Stimulated activated CD8-positive, alpha-beta memory T cell treated with anti-CD3 and anti-CD28 coated beads, Interleukin-15, amount 100 ng/mL, for 48 hours (primary cell): ENCODE measurements around the gene LRRC56.
"Not testable (repeated sequence)": the region's sequence is repeated elsewhere in the genome, so short reads cannot be mapped to it uniquely, and the experiment has no call there.

Experiments
- DNase-seq, 2 donors: peaks; one replicate each; pipeline ENCODE4 v3.0.0-alpha.2; 2020; ENCODE audit warnings: low read depth in 2 of 2

The LRRC56 gene

DNA sequence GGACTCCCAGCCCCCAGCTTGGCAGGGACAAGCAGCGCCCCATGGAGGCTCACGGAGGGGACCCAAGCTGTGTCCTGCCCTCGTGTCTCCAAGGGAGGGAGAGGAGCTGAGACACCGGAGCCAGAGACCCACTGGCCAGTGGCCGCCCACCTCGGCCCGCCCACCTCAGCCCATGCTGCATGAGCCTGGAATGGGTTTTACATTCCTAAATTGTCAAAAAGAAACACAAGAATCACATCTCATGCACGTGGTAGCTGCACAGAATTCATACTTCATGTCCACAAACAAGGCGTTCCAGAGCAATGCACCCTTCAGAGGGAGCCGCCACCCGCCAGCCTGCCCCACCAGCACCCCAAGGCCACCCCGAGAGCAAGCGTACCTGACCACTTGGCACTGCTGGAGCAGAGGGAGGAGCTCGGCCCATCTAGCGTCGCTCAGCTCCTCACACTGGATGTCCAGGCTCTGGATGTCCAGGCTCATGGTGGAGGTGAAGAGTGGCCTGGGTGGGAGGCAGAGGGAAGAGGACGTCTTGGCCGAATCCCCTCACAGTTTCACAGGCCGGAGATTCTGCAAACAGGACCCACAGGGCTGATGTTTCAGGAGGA lies 35.5 kb upstream of the LRRC56 start:
- DNase-seq: no peak

DNA sequence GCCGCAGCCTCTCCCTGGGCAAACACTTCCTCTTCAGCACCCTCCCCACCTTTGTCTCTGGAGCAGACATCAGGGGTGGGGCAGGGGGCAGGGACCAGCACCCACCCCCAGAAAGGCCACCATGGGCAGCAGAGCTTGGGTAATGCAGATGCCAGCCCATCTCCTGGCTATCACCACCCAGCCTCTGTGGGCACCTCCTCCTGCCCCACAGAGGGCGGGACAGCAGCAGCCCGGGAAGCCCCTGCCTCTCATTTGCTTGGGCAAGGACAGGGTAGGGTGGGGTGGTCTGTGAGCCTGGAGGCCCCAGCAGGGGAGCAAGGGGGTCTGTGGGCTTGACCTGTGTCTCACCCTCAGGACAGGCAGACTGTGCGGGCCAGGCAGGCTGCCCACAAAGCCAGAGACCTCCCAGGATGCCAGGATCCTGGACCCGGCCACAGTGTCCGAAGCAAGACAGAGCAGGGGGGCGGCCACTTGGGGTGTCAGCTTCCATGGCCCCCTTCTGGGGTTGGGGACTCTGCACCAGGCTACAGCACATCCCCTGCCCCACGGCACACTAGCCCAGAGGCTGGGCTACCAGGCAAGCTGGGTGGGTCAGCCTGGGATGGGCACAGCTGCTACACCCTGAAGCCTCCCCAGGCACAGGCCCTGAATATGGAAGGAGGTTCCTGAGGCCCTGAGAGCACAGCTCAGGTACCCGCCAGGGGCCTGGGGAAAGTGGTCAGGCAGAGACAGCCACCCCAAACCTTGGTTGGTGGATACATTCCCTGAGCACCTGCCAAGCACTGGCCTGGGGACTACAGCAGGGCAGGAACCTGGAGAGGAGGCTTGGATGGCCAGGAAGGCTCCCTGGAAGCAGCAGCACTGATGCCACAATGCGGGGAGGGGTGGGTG lies 34.8 kb upstream of the LRRC56 start:
- DNase-seq: no peak

DNA sequence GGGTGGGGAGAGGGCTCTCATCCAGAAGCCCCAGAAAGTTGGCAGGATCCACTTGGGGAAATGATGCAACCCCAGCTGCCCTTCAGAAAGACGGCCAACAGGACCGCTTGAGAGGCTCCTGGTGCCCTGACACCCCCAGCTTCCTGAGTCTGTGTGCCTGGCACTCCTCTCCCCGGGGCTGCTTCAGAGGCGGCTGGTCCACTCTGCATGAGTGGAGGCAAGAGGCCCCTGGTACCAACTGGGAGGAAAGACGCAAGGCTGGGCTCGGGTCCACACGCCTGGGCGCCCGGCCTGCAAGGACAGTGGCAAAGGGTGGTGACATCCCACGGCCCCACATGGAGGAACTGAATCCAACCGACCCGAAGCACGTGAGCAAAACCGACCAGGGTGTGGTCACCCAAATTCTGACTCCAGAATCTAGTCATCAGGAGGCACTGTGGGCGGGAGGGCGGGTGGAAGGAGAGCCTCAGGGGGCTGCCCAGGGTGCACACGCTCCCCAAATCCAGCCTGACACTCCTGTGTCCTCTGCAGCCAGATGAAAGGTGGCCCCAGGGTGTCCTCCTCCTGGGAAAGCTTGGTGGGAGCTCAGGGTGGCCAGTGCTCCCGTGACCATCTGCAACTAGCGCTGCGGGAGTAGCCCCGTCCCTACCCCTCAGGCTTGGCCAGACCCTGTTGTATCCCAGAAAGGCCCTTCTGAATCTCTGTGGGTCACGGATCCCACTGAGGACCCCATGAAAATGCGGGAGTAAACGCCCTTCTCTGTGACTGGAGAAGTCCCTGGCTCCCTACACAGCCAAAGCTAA lies 33.9 kb upstream of the LRRC56 start:
- peak in 1 of 2 donors; percentile 14 for DNase-seq

DNA sequence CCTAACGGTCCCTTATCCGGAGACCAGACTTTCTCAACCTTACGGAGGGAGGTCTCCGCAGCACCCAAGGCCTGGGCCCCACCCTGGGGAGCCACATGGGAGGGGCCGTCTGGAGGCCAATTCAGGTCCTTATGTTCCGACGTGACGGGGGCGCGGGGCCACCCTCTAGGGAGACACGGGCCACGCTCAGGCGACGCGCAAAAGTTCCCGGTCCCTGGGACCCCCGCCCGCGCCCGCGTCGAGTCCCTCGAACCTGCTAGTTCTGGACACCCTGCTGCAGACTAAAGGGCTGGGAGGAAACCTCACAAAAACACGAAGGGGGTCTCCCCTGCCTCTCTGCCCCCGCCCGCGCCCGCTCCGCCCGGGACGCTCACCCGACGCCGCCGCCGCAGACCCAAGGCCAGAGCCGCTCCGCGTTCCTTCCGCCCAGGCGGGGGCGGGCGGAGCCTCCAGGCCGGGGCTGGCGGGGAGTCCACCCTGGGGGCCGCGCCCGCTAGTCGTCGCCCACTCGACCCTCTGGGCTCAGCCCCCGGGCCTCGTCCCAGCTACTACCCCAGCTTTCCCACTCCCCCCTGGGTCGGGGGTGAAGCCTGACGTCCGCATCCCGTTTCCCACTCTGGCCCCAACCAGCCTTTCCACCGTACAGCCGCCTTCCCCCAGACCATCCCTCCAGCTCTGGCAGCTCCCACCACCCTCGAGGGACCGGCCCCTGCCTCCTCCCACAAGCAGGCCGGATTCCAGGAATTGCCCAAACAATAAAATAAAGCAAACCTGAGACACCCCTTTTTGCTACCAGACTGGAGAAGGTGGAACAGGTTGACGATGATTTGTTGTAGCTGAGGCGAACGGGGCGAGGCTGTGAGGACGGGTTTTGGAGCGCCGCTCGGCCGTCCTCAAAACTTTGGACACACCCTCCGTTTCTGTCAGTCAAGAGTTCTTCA lies 33.0 kb upstream of the LRRC56 start:
- peak in 1 of 2 donors; percentile 14 for DNase-seq

DNA sequence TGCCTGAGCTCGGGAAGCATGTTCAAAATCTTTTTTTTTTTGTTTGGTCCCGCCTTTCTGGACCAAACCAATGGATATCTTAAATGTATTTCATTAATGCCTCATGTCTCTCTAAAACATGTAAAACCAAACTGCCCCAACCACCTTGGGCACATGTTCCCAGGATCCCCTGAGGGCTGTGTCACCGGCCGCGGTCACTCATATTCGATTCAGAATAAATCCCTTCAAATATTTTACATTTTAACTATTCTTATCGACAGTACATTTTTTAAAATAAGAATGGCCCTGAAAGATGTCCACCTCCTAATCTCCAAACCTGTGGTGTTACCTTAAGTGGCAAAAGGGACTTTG lies 32.4 kb upstream of the LRRC56 start:
- no peak for DNase-seq

DNA sequence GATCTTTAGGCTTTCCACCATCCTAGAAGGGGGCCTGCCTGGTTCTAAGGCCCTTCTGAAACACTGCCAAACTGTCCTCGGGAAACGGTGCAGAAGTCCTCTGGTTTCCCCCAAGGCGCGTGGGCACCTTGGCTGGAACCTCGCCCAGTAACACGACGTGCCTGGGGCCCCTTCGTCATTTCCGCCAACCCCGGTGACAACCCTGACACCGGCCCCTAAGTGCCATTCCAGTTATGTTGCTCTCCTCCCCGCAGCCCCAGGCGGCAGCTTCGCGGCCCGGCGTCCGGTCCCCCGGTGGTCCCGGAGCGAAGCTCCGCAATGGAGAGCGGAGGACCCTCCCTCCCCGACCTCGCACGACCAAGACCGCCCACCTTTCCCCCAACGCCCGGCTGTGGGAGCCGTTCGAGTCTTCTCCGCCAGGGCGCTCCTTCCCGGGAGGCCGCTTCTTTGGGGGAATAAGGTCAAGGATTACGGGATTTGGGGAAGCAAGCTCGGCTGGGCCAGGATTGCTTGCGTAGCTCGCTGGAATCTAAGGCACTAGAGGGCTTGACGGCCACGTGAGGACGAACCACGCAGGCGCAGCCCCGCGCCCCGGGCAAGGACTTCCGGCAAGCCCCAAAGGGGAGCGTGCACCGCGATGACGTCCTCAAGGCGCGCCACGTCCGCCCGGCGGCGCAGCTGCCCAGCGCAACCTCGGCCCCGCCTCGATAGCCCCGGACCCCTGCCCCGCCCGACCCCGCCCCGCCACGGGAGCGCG lies 30.9 kb upstream of the LRRC56 start:
- peak; percentile 96 to 98 for DNase-seq

DNA sequence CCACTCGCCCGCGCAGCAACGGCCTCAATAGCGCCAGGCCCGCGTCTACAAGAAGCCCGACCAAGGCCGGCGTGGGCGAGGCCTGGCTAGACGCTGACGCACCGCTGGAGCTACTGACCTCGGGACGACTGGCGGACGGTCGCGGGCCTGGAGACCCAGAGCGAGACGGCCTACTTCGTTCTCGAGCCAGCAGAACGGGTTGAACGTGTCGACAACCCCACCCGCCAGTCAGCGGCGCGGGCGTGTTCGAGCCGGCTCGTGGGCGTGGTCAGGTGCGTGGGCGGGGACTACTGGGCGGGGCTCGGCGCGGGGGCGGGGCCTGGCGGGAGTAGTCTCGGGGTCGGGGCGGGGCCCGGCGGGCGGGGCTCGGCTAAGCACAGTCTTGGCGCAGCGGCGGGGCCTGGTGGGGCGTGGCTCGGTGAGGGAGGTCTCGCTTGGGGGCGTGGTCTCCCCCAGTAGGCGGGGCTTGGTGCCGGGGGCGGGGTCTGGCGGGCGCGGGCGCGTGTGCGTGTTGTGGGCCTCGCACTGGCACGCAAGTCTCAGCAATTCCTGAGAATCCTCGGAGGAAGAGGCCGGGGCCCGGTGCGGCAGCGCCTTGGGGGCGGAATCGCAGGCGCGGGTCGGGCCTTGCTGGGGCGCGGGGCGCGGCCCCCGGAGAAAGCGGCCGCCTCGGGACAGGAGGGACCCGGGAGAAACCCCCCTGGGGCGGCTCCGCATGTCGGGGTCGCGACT lies 30.2 kb upstream of the LRRC56 start, which contains the start of gene RNH1:
Gene RNH1, minus strand, starts transcription at position 248 of the 732 bp plus-strand sequence. CDS start 5,080 bp downstream, outside the sequence.
- DNase-seq: peak; percentile 97 to 99

DNA sequence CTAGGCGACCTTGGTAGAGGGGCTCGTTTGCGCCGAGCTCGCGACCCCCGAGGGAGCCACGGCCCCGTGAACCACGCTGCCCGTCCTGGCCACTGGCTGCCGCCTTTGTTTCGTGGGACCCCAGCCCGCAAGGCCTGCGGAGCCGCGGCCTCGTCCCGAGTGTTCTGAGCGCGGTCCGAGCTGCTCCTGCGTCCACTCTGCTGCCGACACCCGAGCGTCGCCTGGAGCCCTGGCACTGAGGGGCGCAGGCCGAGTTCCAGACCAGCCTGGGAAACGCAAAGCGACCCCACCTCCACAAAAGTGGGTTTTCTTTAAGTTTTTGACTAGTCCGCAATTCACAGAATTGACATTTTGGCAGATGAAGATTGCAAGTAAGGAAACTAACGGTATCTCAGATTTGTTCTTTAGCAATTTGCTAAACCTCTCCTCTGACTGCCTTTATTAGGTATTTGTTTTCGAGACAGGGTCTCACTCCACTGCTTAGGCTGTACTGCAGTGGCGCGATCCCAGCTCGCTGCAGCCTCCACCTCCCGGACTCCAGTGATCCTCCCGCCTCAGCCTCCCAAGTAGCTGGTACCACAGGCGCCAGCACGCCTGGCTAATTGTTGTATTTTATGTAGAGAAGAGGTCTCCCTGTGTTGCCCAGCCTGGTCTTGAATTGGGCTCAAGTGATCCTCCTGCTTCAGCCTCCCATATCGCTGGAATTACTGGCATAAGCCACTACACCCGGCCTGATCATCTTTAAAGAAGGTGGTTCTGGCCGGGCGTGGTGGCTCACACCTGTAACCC lies 29.4 kb upstream of the LRRC56 start:
- no peak for DNase-seq

DNA sequence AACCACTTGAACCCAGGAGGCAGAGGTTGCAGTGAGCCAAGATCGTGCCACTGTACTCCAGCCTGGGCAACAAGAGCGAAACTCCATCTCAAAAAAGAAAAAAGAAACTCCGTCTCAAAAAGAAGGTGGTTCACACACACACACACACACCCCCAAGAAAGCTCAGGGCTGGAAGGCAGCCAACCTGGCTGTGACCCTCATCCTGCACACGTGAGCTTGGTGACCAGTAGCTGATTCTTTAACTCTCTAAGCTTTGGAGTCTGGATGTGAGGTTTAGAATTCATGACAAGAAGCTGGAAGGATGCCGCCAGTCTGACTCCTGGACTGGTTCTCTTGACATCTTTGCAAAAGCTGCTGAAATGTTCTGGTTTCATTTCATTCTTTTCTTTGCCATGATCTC lies 28.4 kb upstream of the LRRC56 start:
- no peak for DNase-seq

DNA sequence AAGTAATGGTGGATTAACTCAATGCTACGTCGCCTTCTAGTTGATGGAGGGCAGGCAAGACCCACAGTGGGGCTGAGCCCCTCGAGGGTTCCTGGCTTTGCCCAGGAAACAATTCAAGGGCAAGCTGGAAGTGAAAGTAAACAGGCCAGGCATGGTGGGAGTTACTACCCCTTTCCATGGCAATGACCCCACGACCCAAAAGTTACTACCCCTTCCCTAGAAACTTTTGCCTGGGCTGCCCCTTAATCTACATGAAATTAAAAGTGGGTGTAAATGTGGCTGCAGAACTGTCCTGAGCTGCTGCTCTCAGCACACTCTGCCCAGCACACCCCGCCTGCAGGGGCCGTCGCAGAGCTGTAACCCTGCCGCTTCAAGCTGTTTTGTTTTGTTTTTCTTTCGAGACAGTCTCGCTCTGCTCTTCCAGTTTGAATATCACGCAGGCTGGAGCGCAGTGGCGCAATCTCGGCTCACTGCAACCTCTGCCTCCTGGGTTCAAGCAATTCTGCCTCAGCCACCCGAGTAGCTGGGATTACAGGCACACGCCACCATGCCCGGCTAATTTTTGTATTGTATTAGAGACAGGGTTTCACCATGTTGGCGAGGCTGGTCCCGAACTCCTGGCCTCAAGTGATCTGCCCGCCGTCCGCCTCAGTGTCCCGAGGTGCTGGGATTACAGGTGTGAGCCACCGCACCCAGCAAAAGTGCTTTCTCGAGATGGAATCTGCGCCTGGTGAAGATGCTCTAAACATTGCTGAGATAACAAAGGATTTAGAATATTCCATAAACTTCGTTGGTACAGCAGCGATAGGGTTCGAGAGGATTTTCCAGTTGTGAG lies 24.3 kb upstream of the LRRC56 start:
- DNase-seq: no peak

DNA sequence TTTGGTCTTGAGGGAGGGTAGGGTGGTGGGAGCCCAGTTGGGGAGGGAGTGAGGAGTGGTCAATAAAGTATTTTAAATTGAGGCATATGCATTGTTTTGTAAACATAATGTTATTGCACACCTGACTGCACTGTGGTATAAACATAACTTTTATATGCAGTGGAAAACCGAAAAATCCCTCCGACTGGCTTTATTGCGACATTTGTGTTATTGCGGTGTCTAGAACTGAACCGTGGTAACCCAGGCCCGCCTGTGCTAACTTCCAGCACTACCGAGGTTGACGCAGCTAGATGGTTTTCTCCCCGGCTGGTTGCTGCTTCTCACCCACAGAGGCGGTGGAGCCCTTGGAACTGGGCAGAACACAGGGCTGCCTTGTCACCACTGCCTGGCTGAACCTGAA lies 22.7 kb upstream of the LRRC56 start:
- no peak for DNase-seq

DNA sequence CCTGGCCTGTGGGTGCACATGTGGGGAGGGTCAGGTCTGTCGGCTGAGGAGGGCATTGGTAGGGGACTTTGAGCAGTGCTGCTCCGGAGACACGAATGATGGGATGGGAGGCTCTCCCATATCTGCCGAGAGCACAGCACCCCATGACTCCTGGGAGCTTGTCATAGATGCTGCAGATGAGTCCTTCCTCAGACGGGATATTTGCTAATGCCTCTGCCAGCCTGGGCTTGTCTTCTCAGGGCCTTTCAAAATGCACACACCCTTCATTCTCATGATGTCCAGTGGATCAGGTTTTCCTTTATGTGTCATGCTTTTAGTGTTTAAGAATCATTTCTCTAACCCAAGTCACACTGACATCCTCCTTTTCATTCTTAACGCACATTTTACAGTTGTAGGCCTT lies 22.2 kb upstream of the LRRC56 start:
- DNase-seq: no peak

DNA sequence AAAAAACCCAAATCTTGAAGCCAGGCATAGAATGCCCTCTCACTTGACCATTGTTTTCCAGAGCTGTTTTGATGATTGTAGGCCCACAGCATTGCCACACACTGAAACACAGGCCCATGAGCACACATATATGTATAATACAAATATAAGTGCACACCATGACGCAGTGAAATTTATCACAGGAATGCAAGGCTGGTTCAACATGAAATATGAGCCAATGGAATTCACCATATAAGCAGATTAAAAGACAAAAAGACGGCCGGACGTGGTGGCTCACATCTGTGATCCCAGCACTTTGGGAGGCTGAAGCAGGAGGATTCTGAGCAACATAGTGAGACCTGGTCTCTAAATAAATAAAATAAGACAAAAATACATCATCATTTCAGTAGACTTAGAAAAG lies 20.9 kb upstream of the LRRC56 start:
- no peak for DNase-seq

DNA sequence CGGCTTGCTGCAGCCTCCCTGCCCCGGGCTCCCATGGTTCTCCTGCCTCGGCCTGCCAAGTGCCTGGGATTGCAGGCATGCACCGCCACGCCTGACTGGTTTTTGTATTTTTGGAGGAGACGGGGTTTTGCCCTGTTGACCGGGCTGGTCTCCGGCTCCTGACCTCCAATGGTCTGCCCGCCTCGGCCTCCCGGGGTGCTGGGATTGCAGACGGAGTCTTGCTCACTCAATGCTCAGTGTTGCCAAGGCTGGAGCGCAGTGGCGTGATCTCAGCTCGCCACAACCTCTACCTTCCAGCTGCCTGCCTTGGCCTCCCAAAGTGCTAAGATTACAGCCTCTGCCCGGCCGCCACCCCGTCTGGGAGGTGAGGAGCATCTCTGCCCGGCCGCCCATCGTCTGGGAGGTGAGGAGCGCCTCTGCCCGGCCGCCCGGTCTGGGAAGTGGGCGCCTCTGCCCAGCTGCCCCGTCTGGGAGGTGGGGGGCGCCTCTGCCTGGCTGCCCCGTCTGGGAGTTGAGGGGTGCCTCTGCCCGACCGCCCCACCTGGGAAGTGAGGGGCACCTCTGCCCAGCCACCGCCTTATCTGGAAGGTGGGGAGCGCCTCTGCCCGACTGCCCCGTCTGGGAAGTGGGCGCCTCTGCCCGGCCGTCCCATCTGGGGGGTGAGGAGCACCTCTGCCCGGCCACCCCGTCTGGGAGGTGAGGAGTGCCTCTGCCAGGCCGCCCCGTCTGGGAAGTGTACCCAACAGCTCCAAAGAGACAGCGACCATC lies 20.2 kb upstream of the LRRC56 start:
- not testable (repeated sequence) for DNase-seq

DNA sequence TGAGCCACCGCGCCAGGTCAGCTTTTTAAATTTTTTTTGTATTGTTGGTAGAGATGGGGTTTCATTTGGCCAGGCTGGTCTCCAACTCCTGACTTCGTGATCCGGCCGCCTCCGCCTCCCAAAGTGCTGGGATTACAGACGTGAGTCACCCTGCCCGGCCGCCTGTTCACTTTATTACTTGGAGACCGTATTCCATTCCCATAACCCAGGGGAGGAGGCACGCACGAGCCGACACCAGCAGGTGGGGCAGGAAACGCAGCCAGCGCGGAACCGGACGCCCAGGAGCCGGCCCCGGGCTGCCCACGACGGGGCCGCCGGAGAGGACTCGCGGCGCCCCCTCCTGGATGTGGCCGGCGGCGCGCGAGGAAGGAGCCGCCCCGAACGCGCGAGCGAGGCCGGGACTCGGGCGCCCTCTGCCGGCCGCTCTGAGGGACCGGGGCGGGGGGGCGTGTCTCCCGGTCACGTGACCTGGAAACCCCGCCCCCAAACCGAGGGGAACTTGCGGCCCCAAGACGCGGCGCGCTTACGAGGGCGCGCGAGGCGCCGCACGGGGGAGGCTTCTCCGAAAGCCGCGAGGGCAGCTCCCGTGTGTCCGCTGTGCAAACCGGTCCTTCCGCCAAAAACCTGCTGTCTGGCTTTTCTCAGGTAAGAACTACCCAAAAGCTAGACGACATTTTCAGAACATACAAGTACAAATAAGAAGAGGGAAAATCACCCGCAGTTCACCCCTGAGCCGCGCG lies 18.7 kb upstream of the LRRC56 start:
- peak; percentile 79 to 83 for DNase-seq

DNA sequence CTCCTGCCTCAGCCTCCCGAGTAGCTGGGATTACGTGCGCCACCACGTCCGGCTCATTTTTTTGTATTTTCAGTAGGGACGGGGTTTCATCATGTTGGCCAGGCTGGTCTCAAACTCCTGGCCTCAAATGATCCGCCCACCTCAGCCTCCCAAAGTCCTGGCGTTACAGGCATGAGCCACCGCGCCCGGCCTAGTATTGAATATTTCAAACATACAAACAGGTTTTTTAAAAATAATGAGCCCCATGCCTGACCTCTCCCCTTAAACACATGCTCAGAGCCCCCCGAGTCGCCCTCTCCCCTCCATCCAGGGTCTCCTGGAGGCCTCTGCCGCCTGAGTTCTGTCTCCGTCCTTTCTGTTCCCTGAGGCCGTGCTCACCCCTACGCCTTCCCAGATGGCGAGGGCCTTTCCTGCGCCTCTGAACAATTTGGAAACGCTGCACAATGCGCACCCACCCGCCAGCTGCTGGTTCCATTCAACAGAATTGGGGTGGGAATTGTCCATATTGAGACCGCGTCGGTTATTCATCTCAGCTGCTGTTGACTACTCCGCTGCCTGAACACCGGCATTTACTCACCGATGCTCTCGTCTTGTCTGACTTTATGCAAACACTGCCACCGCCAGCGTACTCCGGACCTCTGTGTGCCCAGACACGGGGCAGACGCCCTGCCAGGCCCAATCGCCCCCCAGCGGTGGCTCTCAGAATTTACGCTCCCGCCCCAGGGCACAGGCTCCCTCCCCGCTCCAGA lies 16.7 kb upstream of the LRRC56 start:
- DNase-seq: no peak
